ENCODE results near the gene POLD1.

Gene POLD1

GRCh38 chr19:50365434-50366306 is 18.5 kb upstream of the POLD1 start, which contains the start of gene NAPSA:
Gene NAPSA, minus strand, starts transcription at chr19:50365639. Its CDS starts 18 bp downstream, at chr19:50365621.
- DNase-seq (ENCODE audit: low read depth in 3 of 3, low spot score in 1 of 3), result no peak

GRCh38 chr19:50368649-50369570 is 15.2 kb upstream of the POLD1 start:
- DNase-seq (ENCODE audit: low read depth in 3 of 3, low spot score in 1 of 3), result peak in 2 of 3 donors; percentile 61 to 73

- DNase-seq (ENCODE audit: low read depth in 3 of 3, low spot score in 1 of 3), result no peak
Measured at GRCh38 chr19:50371914-50372475, 12.2 kb upstream of the POLD1 start.

- peak; percentile 87 to 90 (median 89) for DNase-seq (ENCODE audit: low read depth in 3 of 3, low spot score in 1 of 3)
Measured at GRCh38 chr19:50376166-50377050, 7.7 kb upstream of the POLD1 start, which contains the start of gene NR1H2. Gene NR1H2, plus strand, starts transcription at chr19:50376457. Its CDS starts 1,149 bp downstream, at chr19:50377606.

GRCh38 chr19:50377051-50377461 is 7.1 kb upstream of the POLD1 start:
- DNase-seq (ENCODE audit: low read depth in 3 of 3, low spot score in 1 of 3), result peak in 1 of 3 donors; percentile 46

- DNase-seq (ENCODE audit: low read depth in 3 of 3, low spot score in 1 of 3), result no peak
Measured at GRCh38 chr19:50377517-50377916, 6.6 kb upstream of the POLD1 start.

GRCh38 chr19:50378169-50378862 is 5.8 kb upstream of the POLD1 start:
- DNase-seq (ENCODE audit: low read depth in 3 of 3, low spot score in 1 of 3), result no peak

- no peak for DNase-seq (ENCODE audit: low read depth in 3 of 3, low spot score in 1 of 3)
Measured at GRCh38 chr19:50378863-50379236, 5.3 kb upstream of the POLD1 start.

GRCh38 chr19:50379602-50380001 is 4.5 kb upstream of the POLD1 start:
- no peak for DNase-seq (ENCODE audit: low read depth in 3 of 3, low spot score in 1 of 3)

- DNase-seq (ENCODE audit: low read depth in 3 of 3, low spot score in 1 of 3), result no peak
Measured at GRCh38 chr19:50380137-50380536, 4.0 kb upstream of the POLD1 start.

- DNase-seq (ENCODE audit: low read depth in 3 of 3, low spot score in 1 of 3), result no peak
Measured at GRCh38 chr19:50380751-50381151, 3.4 kb upstream of the POLD1 start.

- no peak for DNase-seq (ENCODE audit: low read depth in 3 of 3, low spot score in 1 of 3)
Measured at GRCh38 chr19:50381881-50382729, 2.0 kb upstream of the POLD1 start.

- DNase-seq (ENCODE audit: low read depth in 3 of 3, low spot score in 1 of 3), result no peak
Measured at GRCh38 chr19:50383001-50383851, 921 bp upstream of the POLD1 start.

- no peak for DNase-seq (ENCODE audit: low read depth in 3 of 3, low spot score in 1 of 3)
Measured at GRCh38 chr19:50384685-50385535, 763 bp downstream of the POLD1 start.

- DNase-seq (ENCODE audit: low read depth in 3 of 3, low spot score in 1 of 3), result no peak
Measured at GRCh38 chr19:50387176-50387867, 3.2 kb downstream of the POLD1 start.

GRCh38 chr19:50387868-50388245 is 3.7 kb downstream of the POLD1 start:
- no peak for DNase-seq (ENCODE audit: low read depth in 3 of 3, low spot score in 1 of 3)
